ENCODE data around the gene RAMAC. TPM values are rescaled to one million over a fixed set of nuclear protein-coding genes. Genes with fewer than 3 reads are reported as not detected.
"Not testable (repeated sequence)": the region's sequence is repeated elsewhere in the genome, so short reads cannot be mapped to it uniquely, and the experiment has no call there.

The RAMAC gene
- total RNA-seq, 2 donors from 2014 or later = 22.4 to 24.1 TPM

DNA sequence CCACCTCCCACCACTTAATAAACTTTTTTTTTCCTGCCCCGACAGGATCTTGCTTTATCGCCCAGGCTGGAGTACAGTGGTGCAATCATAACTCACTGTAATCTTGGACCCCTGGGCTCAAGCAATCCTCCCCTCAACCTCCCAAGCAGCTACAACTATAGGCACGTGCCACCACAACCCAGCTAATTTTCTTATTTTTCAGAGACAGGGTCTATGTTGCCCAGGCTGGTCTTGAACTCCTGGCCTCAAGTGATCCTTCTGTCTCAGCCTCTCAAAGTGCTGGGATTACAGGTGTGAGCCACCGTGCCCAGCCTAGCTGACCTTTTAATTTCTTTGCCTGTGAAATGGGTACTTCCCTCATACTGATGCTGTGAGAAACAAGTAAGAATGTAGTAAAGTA lies 29.4 kb downstream of the RAMAC start:
- DNase-seq (ENCODE audit: low spot score) = no peak
- Histone ChIP-seq H3K27ac (no peak overlapping the region), H3K9me3 (no peaks in the 10 kb centered on the region), H3K36me3 (peaks cover 0 to 6% of the 10 kb centered on the region in 2 donors), H3K4me3 (no peak overlapping the region), H3K27me3 (replicated peaks; ENCODE audit: insufficient read depth) (no peaks in the 10 kb centered on the region), H3K4me1 (replicated peaks) (peaks cover 2% of the 10 kb centered on the region)
- TF ChIP-seq POLR2AphosphoS5 (IDR thresholded peaks at IDR 0.05) (no peak), POLR2A (IDR thresholded peaks at IDR 0.05) (no peak)
- TF ChIP-seq, protein P1, sequence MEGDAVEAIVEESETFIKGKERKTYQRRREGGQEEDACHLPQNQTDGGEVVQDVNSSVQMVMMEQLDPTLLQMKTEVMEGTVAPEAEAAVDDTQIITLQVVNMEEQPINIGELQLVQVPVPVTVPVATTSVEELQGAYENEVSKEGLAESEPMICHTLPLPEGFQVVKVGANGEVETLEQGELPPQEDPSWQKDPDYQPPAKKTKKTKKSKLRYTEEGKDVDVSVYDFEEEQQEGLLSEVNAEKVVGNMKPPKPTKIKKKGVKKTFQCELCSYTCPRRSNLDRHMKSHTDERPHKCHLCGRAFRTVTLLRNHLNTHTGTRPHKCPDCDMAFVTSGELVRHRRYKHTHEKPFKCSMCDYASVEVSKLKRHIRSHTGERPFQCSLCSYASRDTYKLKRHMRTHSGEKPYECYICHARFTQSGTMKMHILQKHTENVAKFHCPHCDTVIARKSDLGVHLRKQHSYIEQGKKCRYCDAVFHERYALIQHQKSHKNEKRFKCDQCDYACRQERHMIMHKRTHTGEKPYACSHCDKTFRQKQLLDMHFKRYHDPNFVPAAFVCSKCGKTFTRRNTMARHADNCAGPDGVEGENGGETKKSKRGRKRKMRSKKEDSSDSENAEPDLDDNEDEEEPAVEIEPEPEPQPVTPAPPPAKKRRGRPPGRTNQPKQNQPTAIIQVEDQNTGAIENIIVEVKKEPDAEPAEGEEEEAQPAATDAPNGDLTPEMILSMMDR (IDR thresholded peaks at IDR 0.05) = no peak
- WGBS = 87% methylated on average over 4 of the region's 4 CpGs
- intact Hi-C loops (cut with DNase I) = no loop called here

- intact Hi-C loops (cut with DNase I) = no loop called here
- Histone ChIP-seq H3K27me3 (replicated peaks; ENCODE audit: insufficient read depth) (no peaks in the 10 kb centered on the region), H3K4me1 (replicated peaks) (no peaks in the 10 kb centered on the region), H3K4me3 (no peak overlapping the region), H3K27ac (no peak overlapping the region), H3K36me3 (peaks cover 0 to 6% of the 10 kb centered on the region in 2 donors), H3K9me3 (no peaks in the 10 kb centered on the region)
- WGBS = 90% methylated on average over 5 of the region's 5 CpGs
- no peak for DNase-seq (ENCODE audit: low spot score)
- TF ChIP-seq POLR2AphosphoS5 (IDR thresholded peaks at IDR 0.05) = no peak
- TF ChIP-seq POLR2A (IDR thresholded peaks at IDR 0.05) = no peak
- TF ChIP-seq, protein P1 (IDR thresholded peaks at IDR 0.05) = no peak
Observed at GRCh38 chr15:83016906-83017305, 30.9 kb downstream of the RAMAC start.

DNA sequence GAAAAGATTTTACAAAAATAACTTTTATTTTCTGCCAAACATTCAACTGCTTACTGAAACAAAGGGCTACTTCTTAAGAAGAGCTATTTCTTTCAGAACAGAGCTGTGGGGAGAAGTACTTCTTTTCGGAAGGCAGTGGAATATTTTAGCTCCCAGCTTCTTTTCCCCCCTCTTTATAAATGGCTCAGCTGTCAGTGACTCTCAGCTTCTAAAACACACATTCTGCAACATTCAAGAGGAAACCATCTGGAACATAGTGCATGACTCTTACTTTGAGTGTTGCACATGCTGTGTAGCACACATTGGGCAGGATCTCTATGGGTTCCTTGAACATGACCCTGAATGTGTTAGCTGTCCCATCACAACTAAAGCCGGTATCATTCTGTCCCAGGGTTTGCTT lies 32.4 kb downstream of the RAMAC start:
- Histone ChIP-seq H3K27me3 (replicated peaks; ENCODE audit: insufficient read depth) (no peaks in the 10 kb centered on the region), H3K4me1 (replicated peaks) (no peaks in the 10 kb centered on the region), H3K9me3 (no peaks in the 10 kb centered on the region), H3K27ac (no peak overlapping the region), H3K36me3 (peaks cover 0 to 6% of the 10 kb centered on the region in 2 donors), H3K4me3 (no peak overlapping the region)
- DNase-seq (ENCODE audit: low spot score) = no peak
- intact Hi-C loops (cut with DNase I) = no loop called here
- TF ChIP-seq POLR2A (IDR thresholded peaks at IDR 0.05) = no peak
- no peak for TF ChIP-seq POLR2AphosphoS5 (IDR thresholded peaks at IDR 0.05)
- TF ChIP-seq, protein P1 (IDR thresholded peaks at IDR 0.05) = no peak
- WGBS = 78% methylated on average over 2 of the region's 2 CpGs

DNA sequence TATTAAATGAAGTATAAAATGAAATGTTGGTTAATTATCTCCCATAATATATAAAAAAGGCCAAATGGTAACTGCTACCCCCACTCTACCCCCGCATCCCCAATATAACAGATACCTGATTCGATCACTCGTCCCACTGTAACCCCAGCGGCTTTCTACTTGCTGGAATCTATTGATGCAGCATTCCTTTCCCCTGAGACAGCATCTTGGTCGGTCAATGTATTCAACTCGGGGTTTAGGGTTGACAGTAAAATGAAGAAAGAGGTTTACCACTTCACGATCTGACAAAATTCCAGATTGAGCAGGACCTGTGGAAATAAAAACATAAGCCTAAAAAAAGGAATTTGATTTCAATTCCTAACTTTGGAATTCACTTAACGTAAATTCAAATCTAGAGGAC lies 44.0 kb downstream of the RAMAC start:
- DNase-seq (ENCODE audit: low spot score) = no peak
- Histone ChIP-seq H3K4me3 (no peak overlapping the region), H3K27me3 (replicated peaks; ENCODE audit: insufficient read depth) (no peaks in the 10 kb centered on the region), H3K27ac (no peak overlapping the region), H3K36me3 (peaks cover 0 to 4% of the 10 kb centered on the region in 2 donors), H3K9me3 (no peaks in the 10 kb centered on the region), H3K4me1 (replicated peaks) (no peaks in the 10 kb centered on the region)
- intact Hi-C loops (cut with DNase I) = no loop called here
- TF ChIP-seq POLR2AphosphoS5 (IDR thresholded peaks at IDR 0.05) (no peak), POLR2A (IDR thresholded peaks at IDR 0.05) (no peak)
- TF ChIP-seq, protein P1 (IDR thresholded peaks at IDR 0.05) = no peak
- WGBS = 95% methylated on average over 8 of the region's 8 CpGs

GRCh38 chr15:83031234-83031633 lies 45.2 kb downstream of the RAMAC start:
- H3K36me3 ChIP-seq; H3K4me1 ChIP-seq (replicated peaks); H3K4me3 ChIP-seq; DNase-seq (ENCODE audit: low spot score); H3K27ac ChIP-seq; H3K27me3 ChIP-seq (replicated peaks; ENCODE audit: insufficient read depth); H3K9me3 ChIP-seq; intact Hi-C loops (cut with DNase I): not testable (repeated sequence)
- WGBS = 97% methylated on average over 6 of the region's 6 CpGs
